ENCODE measurements around the gene CHRNG.
"Not testable (repeated sequence)": the region's sequence is repeated elsewhere in the genome, so short reads cannot be mapped to it uniquely, and the experiment has no call there.

CHRNG gene

DNA sequence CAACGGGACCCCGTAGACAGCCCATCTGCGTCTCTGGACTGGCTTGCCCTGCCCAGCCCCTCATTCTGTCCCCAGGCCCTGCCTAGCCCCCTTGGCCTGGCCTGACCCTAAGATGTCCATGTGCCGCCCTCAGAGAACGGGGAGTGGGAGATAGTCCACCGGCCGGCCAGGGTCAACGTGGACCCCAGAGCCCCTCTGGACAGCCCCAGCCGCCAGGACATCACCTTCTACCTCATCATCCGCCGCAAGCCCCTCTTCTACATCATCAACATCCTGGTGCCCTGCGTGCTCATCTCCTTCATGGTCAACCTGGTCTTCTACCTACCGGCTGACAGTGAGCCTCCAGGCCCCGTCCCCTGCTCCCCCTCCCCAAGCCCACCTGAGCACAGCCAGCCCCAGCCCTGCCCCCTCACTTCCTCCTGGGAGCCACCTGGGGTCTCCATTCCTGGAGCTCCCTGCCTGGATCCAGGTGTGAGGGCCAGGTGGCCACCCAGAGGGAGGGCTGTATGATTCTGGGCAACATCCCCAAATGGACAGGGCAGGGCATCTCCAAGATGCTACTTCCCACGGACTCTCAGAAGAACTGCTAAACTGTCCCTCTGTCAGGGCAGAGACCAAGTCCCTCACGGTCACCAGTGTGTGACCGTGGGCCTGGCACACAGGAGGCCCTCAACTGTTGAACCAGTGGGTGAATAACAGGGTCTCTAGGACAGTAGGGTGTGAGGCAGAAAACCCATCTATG, 9.5 kb upstream of the CHRNG start:
- Histone ChIP-seq H3K9ac (no peak overlapping the region), H3K27me3 (ENCODE audit: insufficient read depth, low read depth) (no peaks in the 10 kb centered on the region; the same call in 1 of the 2 replicates), H3K4me3 (IDR thresholded peaks at IDR 0.05; ENCODE audit: insufficient read depth, low read depth, low read length) (no peak overlapping the region), H3K27ac (no peak overlapping the region), H2AFZ (ENCODE audit: low read depth) (no peak overlapping the region), H3K4me2 (no peak overlapping the region), H3K79me2 (ENCODE audit: insufficient read depth, low read depth) (no peaks in the 10 kb centered on the region), H4K20me1 (ENCODE audit: insufficient read depth) (no peaks in the 10 kb centered on the region), H3K4me1 (ENCODE audit: low read depth, poor library complexity, severe bottlenecking) (no peaks in the 10 kb centered on the region), H3K36me3 (ENCODE audit: insufficient read depth) (no peaks in the 10 kb centered on the region)
- TF ChIP-seq, protein P1, sequence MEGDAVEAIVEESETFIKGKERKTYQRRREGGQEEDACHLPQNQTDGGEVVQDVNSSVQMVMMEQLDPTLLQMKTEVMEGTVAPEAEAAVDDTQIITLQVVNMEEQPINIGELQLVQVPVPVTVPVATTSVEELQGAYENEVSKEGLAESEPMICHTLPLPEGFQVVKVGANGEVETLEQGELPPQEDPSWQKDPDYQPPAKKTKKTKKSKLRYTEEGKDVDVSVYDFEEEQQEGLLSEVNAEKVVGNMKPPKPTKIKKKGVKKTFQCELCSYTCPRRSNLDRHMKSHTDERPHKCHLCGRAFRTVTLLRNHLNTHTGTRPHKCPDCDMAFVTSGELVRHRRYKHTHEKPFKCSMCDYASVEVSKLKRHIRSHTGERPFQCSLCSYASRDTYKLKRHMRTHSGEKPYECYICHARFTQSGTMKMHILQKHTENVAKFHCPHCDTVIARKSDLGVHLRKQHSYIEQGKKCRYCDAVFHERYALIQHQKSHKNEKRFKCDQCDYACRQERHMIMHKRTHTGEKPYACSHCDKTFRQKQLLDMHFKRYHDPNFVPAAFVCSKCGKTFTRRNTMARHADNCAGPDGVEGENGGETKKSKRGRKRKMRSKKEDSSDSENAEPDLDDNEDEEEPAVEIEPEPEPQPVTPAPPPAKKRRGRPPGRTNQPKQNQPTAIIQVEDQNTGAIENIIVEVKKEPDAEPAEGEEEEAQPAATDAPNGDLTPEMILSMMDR (conservative IDR thresholded peaks at IDR 0.05; ENCODE audit: low read depth, low read length), result no peak

DNA sequence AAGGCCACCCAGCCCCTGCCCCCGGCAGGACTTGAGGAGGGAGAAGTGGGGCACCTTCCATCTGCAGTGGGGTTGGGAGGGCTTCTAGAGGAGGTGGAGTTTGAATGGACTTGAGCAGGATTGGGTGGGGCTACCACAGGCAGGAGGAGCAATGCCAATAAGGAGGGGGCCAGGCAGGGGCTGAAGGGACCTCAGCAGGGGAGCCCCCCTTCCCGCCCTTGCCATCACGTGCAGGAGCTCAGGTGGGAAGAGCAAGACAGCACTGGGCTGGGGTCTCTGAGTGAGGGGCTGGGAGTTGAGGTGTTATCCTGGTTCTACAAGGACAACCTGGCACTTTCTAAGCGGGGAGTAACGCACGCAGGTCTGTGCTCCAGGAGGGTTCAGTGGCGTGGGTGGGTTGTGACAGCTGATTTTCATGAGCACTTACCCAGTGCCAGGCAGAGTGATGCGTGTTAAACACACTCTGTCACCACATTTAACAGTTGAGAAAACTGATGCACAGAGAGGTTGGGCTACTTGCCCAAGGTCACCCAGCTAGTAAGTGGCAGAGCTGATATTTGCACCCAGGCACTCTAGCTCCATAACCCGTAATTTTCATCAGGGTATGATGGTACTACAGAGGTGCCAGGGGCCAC, 8.7 kb upstream of the CHRNG start:
- no peaks in the 10 kb centered on the region for H4K20me1 ChIP-seq (ENCODE audit: insufficient read depth)
- H3K4me3 ChIP-seq (IDR thresholded peaks at IDR 0.05; ENCODE audit: insufficient read depth, low read depth, low read length), result no peak overlapping the region
- no peaks in the 10 kb centered on the region for H3K36me3 ChIP-seq (ENCODE audit: insufficient read depth)
- H3K9ac ChIP-seq, result no peak overlapping the region
- H3K27me3 ChIP-seq (ENCODE audit: insufficient read depth, low read depth), result no peaks in the 10 kb centered on the region; the same call in 1 of the 2 replicates
- no peak overlapping the region for H3K4me2 ChIP-seq
- no peak overlapping the region for H2AFZ ChIP-seq (ENCODE audit: low read depth)
- no peaks in the 10 kb centered on the region for H3K4me1 ChIP-seq (ENCODE audit: low read depth, poor library complexity, severe bottlenecking)
- H3K27ac ChIP-seq, result no peak overlapping the region
- H3K79me2 ChIP-seq (ENCODE audit: insufficient read depth, low read depth), result no peaks in the 10 kb centered on the region
- TF ChIP-seq, protein P1 (conservative IDR thresholded peaks at IDR 0.05; ENCODE audit: low read depth, low read length), result no peak

DNA sequence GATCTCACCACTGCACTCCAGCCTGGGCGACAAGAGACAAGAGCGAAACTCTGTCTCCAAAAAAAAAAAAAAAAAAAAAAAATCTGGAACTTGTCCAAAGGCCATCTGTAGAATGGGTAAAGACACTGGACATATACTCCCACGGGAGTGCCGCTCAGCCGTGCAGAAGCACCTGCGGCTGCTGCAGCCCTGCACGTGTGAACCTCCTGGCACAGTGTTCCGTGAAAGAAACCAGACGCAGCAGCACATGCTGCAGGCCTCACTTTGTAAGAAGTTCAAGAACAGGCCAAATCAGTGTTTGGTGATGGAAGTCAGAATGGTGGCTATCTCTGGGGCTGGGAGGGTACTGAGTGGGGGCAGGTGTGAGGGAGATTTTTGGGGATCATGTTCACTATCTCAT, 7.1 kb upstream of the CHRNG start:
- H3K4me2 ChIP-seq, result no peak overlapping the region
- H3K36me3 ChIP-seq (ENCODE audit: insufficient read depth), result no peaks in the 10 kb centered on the region
- H3K4me3 ChIP-seq (IDR thresholded peaks at IDR 0.05; ENCODE audit: insufficient read depth, low read depth, low read length), result no peak overlapping the region
- H3K4me1 ChIP-seq (ENCODE audit: low read depth, poor library complexity, severe bottlenecking), result no peaks in the 10 kb centered on the region
- TF ChIP-seq, protein P1 (conservative IDR thresholded peaks at IDR 0.05; ENCODE audit: low read depth, low read length), result no peak
- no peak overlapping the region for H3K9ac ChIP-seq
- H3K27ac ChIP-seq, result no peak overlapping the region
- no peak overlapping the region for H2AFZ ChIP-seq (ENCODE audit: low read depth)
- H4K20me1 ChIP-seq (ENCODE audit: insufficient read depth), result no peaks in the 10 kb centered on the region
- no peaks in the 10 kb centered on the region; the same call in 1 of the 2 replicates for H3K27me3 ChIP-seq (ENCODE audit: insufficient read depth, low read depth)
- H3K79me2 ChIP-seq (ENCODE audit: insufficient read depth, low read depth), result no peaks in the 10 kb centered on the region

DNA sequence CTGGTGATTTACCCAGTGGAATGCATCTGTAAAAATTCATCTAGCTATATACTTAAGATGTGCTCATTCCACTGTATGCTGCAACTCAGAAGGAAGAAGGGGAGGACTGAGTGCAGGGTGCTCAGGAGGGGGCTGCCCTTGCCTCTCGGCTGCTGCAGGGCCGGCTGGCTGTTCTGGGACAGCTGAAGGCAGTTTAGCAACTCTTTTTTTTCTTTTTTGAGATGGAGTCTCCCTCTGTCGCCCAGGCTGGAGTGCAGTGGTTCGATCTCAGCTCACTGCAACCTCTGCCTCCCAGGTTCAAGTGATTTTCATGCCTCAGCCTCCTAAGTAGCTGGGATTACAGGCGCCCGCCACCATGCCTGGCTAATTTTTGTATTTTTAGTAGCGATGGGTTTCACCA, 6.7 kb upstream of the CHRNG start:
- H3K4me3 ChIP-seq (IDR thresholded peaks at IDR 0.05; ENCODE audit: insufficient read depth, low read depth, low read length); H2AFZ ChIP-seq (ENCODE audit: low read depth); H3K36me3 ChIP-seq (ENCODE audit: insufficient read depth); H3K4me1 ChIP-seq (ENCODE audit: low read depth, poor library complexity, severe bottlenecking); H3K4me2 ChIP-seq; H4K20me1 ChIP-seq (ENCODE audit: insufficient read depth); H3K27ac ChIP-seq; H3K79me2 ChIP-seq (ENCODE audit: insufficient read depth, low read depth); H3K9ac ChIP-seq; H3K27me3 ChIP-seq (ENCODE audit: insufficient read depth, low read depth): not testable (repeated sequence)

Measured in KMS-11 (cell line).